Ovary (tissue), 9 donors: ENCODE results near the gene ARFGEF3. TPM values are rescaled to one million over a fixed set of nuclear protein-coding genes. Genes with fewer than 3 reads are reported as not detected.

Experiments used
- DNase-seq, 5 donors: peaks; one replicate each; pipeline ENCODE4 v3.0.0-alpha.2; 2019 to 2020
- H3K27ac ChIP-seq, 2 donors: fragments of 200-600 bp; one replicate each; pipeline versions ENCODE4 v1.5.1 to v1.8.0; 2019 to 2022
- H3K27me3 ChIP-seq: fragments of 200-600 bp; one replicate; pipeline ENCODE4 v1.8.0; 2022
- H3K36me3 ChIP-seq: fragments of 200-600 bp; sonication (generic); one replicate; pipeline ENCODE4 v1.5.1; 2019
- H3K4me1 ChIP-seq: one replicate; pipeline ENCODE4 v1.8.1; 2013; ENCODE audit warnings: mild to moderate bottlenecking, moderate library complexity; ENCODE audit not compliant: insufficient read depth
- H3K4me3 ChIP-seq: fragments of 200-600 bp; sonication (generic); one replicate; pipeline ENCODE4 v1.5.1; 2017
- H3K9me3 ChIP-seq, 2 donors: fragments of 200-600 bp in 1 of 2; sonication (generic) in 1 of 2; one replicate each; pipeline versions ENCODE4 v1.5.1 to v1.8.1; 2013 to 2019; ENCODE audit warnings: mild to moderate bottlenecking in 1 of 2, moderate library complexity in 1 of 2
- EP300 ChIP-seq: sonication (generic); formaldehyde crosslinking; IDR thresholded peaks from one replicate; pipeline ENCODE4 v1.6.1; 2017; ENCODE audit warnings: antibody characterized with exemption
- POLR2A ChIP-seq: fragments of 450-650 bp; IDR thresholded peaks from one replicate; pipeline ENCODE4 v1.6.1; 2017; ENCODE audit warnings: antibody characterized with exemption, mild to moderate bottlenecking, moderate library complexity
- WGBS, 3 donors: extraction: QIAGEN DNeasy Blood & Tissue Kit in 1 of 3; methylation state at CpG; one replicate each; pipeline versions ENCODE4 v1.1.5 to v1.1.7; 2013 to 2017; 5-methylcytosine and 5-hydroxymethylcytosine counted together
- intact Hi-C, 4 donors: fragments of 100-400 bp; cut with DNase I; formaldehyde crosslinking; loops; one replicate each; pipeline versions ENCODE4 v1.11.0 to v1.15.1; 2022 to 2023
- polyA plus RNA-seq, 2 donors: library from polyadenylated mRNA; stranded (reverse); fragments of 200-250 nt in 1 of 2; fragments of 350-450 nt in 1 of 2; fragmentation: Illumina TruSeq in 1 of 2; extraction: RNeasy Lipid Tissue Mini Kit (QIAGEN cat#74804) in 1 of 2; gene quantifications; one replicate each; pipeline ENCODE4 v1.2.3, GENCODE V29; 2013 to 2014
- total RNA-seq, 7 donors: library from RNA; depleted of rRNA in 2 of 7; stranded (reverse); fragments of >200 nt in 2 of 7; fragmentation: NEBNext Ultra II Directional in 3 of 7; extraction: Animal tissue kit (Norgen Biotek cat#: 25700) in 3 of 7; gene quantifications; one replicate each; pipeline versions ENCODE4 v1.1.0 to v1.2.4, GENCODE V29; 2016 to 2023
- TF ChIP-seq, protein P1 (sequence below), 3 donors: fragments of 450-650 bp in 2 of 3; fragments of 200-600 bp in 1 of 3; IDR thresholded peaks; one replicate each; pipeline versions ENCODE4 v1.5.1 to v1.8.0; 2016 to 2022; ENCODE audit warnings: antibody characterized with exemption in 3 of 3, mild to moderate bottlenecking in 1 of 3
- donor health status: DM: no; HTN: no; CAD: no; lungs with moderate emphysema.
- donor health status: DM: no; HTN: no; CAD: no.
- donor health status: Bipolar disorder and iron deficiency.
- donor health status: DM: yes; HTN: yes; CAD: no.
- donor health status: DM: no; HTN: no; CAD: no.
- donor health status: DM: yes; HTN: yes; CAD: no.

ARFGEF3 gene
- total and polyA plus RNA-seq, 9 donors = 0.15 to 6.1 (median 0.72) TPM

- H3K4me3 ChIP-seq = no peak overlapping the region
- TF ChIP-seq, protein P1, sequence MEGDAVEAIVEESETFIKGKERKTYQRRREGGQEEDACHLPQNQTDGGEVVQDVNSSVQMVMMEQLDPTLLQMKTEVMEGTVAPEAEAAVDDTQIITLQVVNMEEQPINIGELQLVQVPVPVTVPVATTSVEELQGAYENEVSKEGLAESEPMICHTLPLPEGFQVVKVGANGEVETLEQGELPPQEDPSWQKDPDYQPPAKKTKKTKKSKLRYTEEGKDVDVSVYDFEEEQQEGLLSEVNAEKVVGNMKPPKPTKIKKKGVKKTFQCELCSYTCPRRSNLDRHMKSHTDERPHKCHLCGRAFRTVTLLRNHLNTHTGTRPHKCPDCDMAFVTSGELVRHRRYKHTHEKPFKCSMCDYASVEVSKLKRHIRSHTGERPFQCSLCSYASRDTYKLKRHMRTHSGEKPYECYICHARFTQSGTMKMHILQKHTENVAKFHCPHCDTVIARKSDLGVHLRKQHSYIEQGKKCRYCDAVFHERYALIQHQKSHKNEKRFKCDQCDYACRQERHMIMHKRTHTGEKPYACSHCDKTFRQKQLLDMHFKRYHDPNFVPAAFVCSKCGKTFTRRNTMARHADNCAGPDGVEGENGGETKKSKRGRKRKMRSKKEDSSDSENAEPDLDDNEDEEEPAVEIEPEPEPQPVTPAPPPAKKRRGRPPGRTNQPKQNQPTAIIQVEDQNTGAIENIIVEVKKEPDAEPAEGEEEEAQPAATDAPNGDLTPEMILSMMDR (IDR thresholded peaks at IDR 0.05) = no peak
- TF ChIP-seq EP300 = no peak
- TF ChIP-seq POLR2A = no peak
- 89 to 93% (median 90%) methylated on average over 14 of the region's 14 CpGs for WGBS, 3 donors
Observed at GRCh38 chr6:138334000-138334399, 172.3 kb downstream of the ARFGEF3 start.

GRCh38 chr6:138334963-138335362 is 173.2 kb downstream of the ARFGEF3 start:
- intact Hi-C loops = no loop called here
- WGBS, 3 donors = 89 to 92% (median 90%) methylated on average over 14 of the region's 14 CpGs
- Histone ChIP-seq H3K27me3 (no peaks in the 10 kb centered on the region), H3K4me3 (no peak overlapping the region), H3K36me3 (no peaks in the 10 kb centered on the region), H3K9me3 (no peaks in the 10 kb centered on the region), H3K27ac (no peak overlapping the region), H3K4me1 (no peaks in the 10 kb centered on the region)
- TF ChIP-seq, protein P1 (IDR thresholded peaks at IDR 0.05) = no peak
- TF ChIP-seq EP300 = no peak
- no peak for TF ChIP-seq POLR2A
- no peak for DNase-seq

More at GRCh38 chr6:138334000-138334399, 172.3 kb downstream of the ARFGEF3 start:
- no peak for DNase-seq
- Histone ChIP-seq H3K27ac (no peak overlapping the region), H3K36me3 (no peaks in the 10 kb centered on the region), H3K9me3 (no peaks in the 10 kb centered on the region), H3K27me3 (no peaks in the 10 kb centered on the region), H3K4me1 (no peaks in the 10 kb centered on the region)
- intact Hi-C loops = no loop called here

- no peaks in the 10 kb centered on the region for H3K4me1 ChIP-seq
- H3K9me3 ChIP-seq = no peaks in the 10 kb centered on the region
- no peak overlapping the region for H3K27ac ChIP-seq
- no peaks in the 10 kb centered on the region for H3K27me3 ChIP-seq
- TF ChIP-seq EP300 (no peak), POLR2A (no peak)
- TF ChIP-seq, protein P1 (IDR thresholded peaks at IDR 0.05) = no peak
- intact Hi-C loops = no loop called here
- H3K4me3 ChIP-seq = no peak overlapping the region
- 82 to 88% (median 85%) methylated on average over 8 of the region's 8 CpGs for WGBS, 3 donors
- no peaks in the 10 kb centered on the region for H3K36me3 ChIP-seq
- DNase-seq = no peak
Observed at GRCh38 chr6:138336221-138336620, 174.5 kb downstream of the ARFGEF3 start.

- TF ChIP-seq EP300 = no peak
- TF ChIP-seq, protein P1 (IDR thresholded peaks at IDR 0.05) = no peak
- TF ChIP-seq POLR2A = no peak
- WGBS, 3 donors = 91 to 95% (median 93%) methylated on average over 4 of the region's 4 CpGs
- H3K9me3 ChIP-seq = no peaks in the 10 kb centered on the region
Observed at GRCh38 chr6:138337076-138337475, 175.3 kb downstream of the ARFGEF3 start.

More at GRCh38 chr6:138337076-138337475, 175.3 kb downstream of the ARFGEF3 start:
- no peak overlapping the region for H3K4me3 ChIP-seq
- no peaks in the 10 kb centered on the region for H3K27me3 ChIP-seq
- intact Hi-C loops = no loop called here
- no peak overlapping the region for H3K27ac ChIP-seq
- H3K36me3 ChIP-seq = no peaks in the 10 kb centered on the region
- H3K4me1 ChIP-seq = no peaks in the 10 kb centered on the region
- no peak for DNase-seq
